Measurements from ENCODE around the gene CADPS. TPM values are rescaled to one million over a fixed set of nuclear protein-coding genes. Genes with fewer than 3 reads are reported as not detected.

CADPS gene
- total and polyA plus RNA-seq, 10 donors, result 0.16 to 3.6 (median 0.40) TPM

DNA sequence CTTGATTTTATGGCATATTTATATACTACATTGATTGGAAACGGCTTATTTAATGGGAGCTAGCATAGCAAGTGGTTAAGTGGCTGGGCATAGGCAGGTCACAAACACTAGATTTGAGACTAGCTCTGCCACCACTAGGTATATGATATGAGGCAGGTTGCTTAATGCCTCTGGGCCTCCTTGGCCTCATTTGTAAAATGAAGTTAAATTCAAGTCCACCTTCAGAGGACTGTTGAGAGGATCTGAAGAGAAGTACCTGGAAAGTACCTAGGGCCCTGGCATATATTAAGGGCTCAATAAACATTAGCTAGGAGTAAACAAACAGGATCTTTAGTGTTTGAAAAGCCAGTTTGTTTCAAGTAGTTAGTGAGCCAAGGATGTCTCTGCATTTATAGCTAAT is 335.5 kb downstream of the CADPS start:
- Histone ChIP-seq H3K9me3 (no peaks in the 10 kb centered on the region), H3K36me3 (no peaks in the 10 kb centered on the region), H3K27me3 (replicated peaks in 1 of 7) (no peaks in the 10 kb centered on the region), H3K4me1 (no peaks in the 10 kb centered on the region), H3K4me3 (no peak overlapping the region), H3K27ac (no peak overlapping the region)
- no peak for TF ChIP-seq POLR2AphosphoS5 (IDR thresholded peaks at IDR 0.05)
- TF ChIP-seq, protein P1, sequence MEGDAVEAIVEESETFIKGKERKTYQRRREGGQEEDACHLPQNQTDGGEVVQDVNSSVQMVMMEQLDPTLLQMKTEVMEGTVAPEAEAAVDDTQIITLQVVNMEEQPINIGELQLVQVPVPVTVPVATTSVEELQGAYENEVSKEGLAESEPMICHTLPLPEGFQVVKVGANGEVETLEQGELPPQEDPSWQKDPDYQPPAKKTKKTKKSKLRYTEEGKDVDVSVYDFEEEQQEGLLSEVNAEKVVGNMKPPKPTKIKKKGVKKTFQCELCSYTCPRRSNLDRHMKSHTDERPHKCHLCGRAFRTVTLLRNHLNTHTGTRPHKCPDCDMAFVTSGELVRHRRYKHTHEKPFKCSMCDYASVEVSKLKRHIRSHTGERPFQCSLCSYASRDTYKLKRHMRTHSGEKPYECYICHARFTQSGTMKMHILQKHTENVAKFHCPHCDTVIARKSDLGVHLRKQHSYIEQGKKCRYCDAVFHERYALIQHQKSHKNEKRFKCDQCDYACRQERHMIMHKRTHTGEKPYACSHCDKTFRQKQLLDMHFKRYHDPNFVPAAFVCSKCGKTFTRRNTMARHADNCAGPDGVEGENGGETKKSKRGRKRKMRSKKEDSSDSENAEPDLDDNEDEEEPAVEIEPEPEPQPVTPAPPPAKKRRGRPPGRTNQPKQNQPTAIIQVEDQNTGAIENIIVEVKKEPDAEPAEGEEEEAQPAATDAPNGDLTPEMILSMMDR (IDR thresholded peaks at IDR 0.05 in 8 of 11, conservative IDR thresholded peaks at IDR 0.05 in 3 of 11), result no peak
- TF ChIP-seq POLR2A (IDR thresholded peaks at IDR 0.05), result no peak
- WGBS, 5 donors, result 77 to 92% (median 91%) methylated on average over 1 of the region's 1 CpG
- intact Hi-C loops (cut with DNase I; ENCODE audit: low total_unique reads), result no loop called here
- DNase-seq, result no peak

- no peaks in the 10 kb centered on the region for H3K36me3 ChIP-seq
- H3K4me3 ChIP-seq, result no peak overlapping the region
- H3K9me3 ChIP-seq, result no peaks in the 10 kb centered on the region
- no peaks in the 10 kb centered on the region for H3K27me3 ChIP-seq (replicated peaks in 1 of 7)
- intact Hi-C loops (cut with DNase I; ENCODE audit: low total_unique reads), result no loop called here
- TF ChIP-seq, protein P1 (IDR thresholded peaks at IDR 0.05 in 8 of 11, conservative IDR thresholded peaks at IDR 0.05 in 3 of 11), result no peak
- TF ChIP-seq POLR2AphosphoS5 (IDR thresholded peaks at IDR 0.05), result no peak
- no peak for TF ChIP-seq POLR2A (IDR thresholded peaks at IDR 0.05)
- H3K4me1 ChIP-seq, result no peaks in the 10 kb centered on the region
- no peak overlapping the region for H3K27ac ChIP-seq
- 21 to 38% (median 32%) methylated on average over 4 of the region's 4 CpGs for WGBS, 5 donors
- DNase-seq, result no peak
These were observed 336.4 kb downstream of the CADPS start for GRCh38 chr3:62538691-62539356.

GRCh38 chr3:62534326-62534725 is 340.9 kb downstream of the CADPS start:
- no peak overlapping the region for H3K4me3 ChIP-seq
- H3K4me1 ChIP-seq, result no peaks in the 10 kb centered on the region
- no peak for TF ChIP-seq POLR2AphosphoS5 (IDR thresholded peaks at IDR 0.05)
- no peak for TF ChIP-seq POLR2A (IDR thresholded peaks at IDR 0.05)
- TF ChIP-seq, protein P1 (IDR thresholded peaks at IDR 0.05 in 8 of 11, conservative IDR thresholded peaks at IDR 0.05 in 3 of 11), result no peak
- H3K27ac ChIP-seq, result no peak overlapping the region
- no peak for DNase-seq
- no peaks in the 10 kb centered on the region for H3K27me3 ChIP-seq (replicated peaks in 1 of 7)
- WGBS, 5 donors, result 82 to 90% (median 88%) methylated on average over 7 of the region's 7 CpGs
- H3K36me3 ChIP-seq, result no peaks in the 10 kb centered on the region
- no peaks in the 10 kb centered on the region for H3K9me3 ChIP-seq
- intact Hi-C loops (cut with DNase I; ENCODE audit: low total_unique reads), result no loop called here

GRCh38 chr3:62532796-62533195 is 342.4 kb downstream of the CADPS start:
- H3K36me3 ChIP-seq, result no peaks in the 10 kb centered on the region
- no peak overlapping the region for H3K4me3 ChIP-seq
- H3K27me3 ChIP-seq (replicated peaks in 1 of 7), result no peaks in the 10 kb centered on the region
- H3K4me1 ChIP-seq, result no peaks in the 10 kb centered on the region
- no peak for DNase-seq
- no peaks in the 10 kb centered on the region for H3K9me3 ChIP-seq
- no peak for TF ChIP-seq POLR2AphosphoS5 (IDR thresholded peaks at IDR 0.05)
- TF ChIP-seq POLR2A (IDR thresholded peaks at IDR 0.05), result no peak
- TF ChIP-seq, protein P1 (IDR thresholded peaks at IDR 0.05 in 8 of 11, conservative IDR thresholded peaks at IDR 0.05 in 3 of 11), result no peak
- 83 to 94% (median 89%) methylated on average over 9 of the region's 9 CpGs for WGBS, 5 donors
- H3K27ac ChIP-seq, result no peak overlapping the region
- intact Hi-C loops (cut with DNase I; ENCODE audit: low total_unique reads), result no loop called here
